Measurements from ENCODE around the gene SRSF8. TPM values are rescaled to one million over a fixed set of nuclear protein-coding genes. Genes with fewer than 3 reads are reported as not detected.

The SRSF8 gene
- total and polyA plus RNA-seq, 9 of the 15 experiments (the other 6 are each of a cell fraction or from before 2014, with no cell fraction given): 18.0 to 53.4 (median 27.9) TPM

DNA sequence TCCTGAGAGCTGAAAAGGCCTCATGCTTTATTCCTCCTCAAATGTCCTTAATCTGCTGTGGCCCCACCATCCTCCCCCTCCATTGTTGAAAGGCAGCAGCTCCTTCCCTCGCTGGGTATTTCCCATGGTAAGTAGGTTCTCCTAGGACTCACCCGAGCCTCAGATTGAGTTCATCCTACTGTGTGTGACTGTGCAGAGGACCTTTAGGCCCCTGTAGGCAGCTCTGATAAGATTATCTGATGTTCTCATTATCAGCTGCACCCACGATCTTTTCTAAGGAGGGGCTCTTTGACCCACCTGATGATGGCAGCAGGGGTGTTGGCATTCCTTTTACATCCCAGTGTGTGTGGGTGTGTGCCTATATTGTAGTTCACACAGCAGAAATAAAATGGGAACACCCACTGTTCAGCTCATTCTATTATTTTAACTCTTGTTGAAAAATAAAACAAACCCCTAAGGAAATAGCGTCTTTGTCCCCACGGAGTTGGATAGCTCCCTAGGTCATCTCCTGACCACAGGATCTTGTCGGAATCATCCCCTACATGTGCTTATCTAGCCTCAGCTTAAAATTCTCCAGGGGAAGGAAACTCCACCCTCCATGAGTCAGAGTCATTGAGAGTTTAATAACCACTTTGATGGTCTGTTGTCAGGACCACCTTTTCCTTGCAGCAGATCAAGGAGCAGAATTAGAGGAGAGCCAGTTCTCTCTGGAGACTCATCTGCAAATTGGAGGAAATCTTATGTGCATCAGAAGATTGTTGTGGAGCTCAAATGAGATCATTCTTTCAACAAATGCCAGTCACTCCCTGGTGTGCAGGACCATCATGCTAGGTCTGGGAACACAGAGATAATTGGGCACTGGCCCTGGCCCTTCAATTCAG, 42.2 kb downstream of the SRSF8 start (continued):
- TF ChIP-seq STAT5B (CRISPR knock-in tag; IDR thresholded peaks at IDR 0.05) (no peak), KLF1 (tag; IDR thresholded peaks at IDR 0.05) (no peak; the same call in 1 of the 2 replicates), L3MBTL2 (IDR thresholded peaks at IDR 0.05) (peak; percentile 42; the same call in 1 of the 2 replicates), ZNF444 (CRISPR knock-in tag; IDR thresholded peaks at IDR 0.05) (no peak), TCF3 (CRISPR knock-in tag; IDR thresholded peaks at IDR 0.05) (peak; percentile 93), SMARCC2 (IDR thresholded peaks at IDR 0.05; ENCODE audit: low read depth) (peak; percentile 94), FOXA1 (IDR thresholded peaks at IDR 0.05; ENCODE audit: borderline replicate concordance) (no peak), POLR3G (IDR thresholded peaks at IDR 0.05; ENCODE audit: extremely low read depth, insufficient read length, insufficient replicate concordance) (no peak), ZNF23 (CRISPR knock-in tag; IDR thresholded peaks at IDR 0.05) (no peak), TEAD2 (tag; IDR thresholded peaks at IDR 0.05) (no peak), NONO (IDR thresholded peaks at IDR 0.05; ENCODE audit: low read depth in 2 of 2, low read length in 1 of 2) (0 out of 4 replicates have a peak, but pooled peaks of 1 of the 2 experiments have one; percentile 26), GATA2 (CRISPR knock-in tag; IDR thresholded peaks at IDR 0.05) (peak; percentile 81)
- TF ChIP-seq, protein P1, sequence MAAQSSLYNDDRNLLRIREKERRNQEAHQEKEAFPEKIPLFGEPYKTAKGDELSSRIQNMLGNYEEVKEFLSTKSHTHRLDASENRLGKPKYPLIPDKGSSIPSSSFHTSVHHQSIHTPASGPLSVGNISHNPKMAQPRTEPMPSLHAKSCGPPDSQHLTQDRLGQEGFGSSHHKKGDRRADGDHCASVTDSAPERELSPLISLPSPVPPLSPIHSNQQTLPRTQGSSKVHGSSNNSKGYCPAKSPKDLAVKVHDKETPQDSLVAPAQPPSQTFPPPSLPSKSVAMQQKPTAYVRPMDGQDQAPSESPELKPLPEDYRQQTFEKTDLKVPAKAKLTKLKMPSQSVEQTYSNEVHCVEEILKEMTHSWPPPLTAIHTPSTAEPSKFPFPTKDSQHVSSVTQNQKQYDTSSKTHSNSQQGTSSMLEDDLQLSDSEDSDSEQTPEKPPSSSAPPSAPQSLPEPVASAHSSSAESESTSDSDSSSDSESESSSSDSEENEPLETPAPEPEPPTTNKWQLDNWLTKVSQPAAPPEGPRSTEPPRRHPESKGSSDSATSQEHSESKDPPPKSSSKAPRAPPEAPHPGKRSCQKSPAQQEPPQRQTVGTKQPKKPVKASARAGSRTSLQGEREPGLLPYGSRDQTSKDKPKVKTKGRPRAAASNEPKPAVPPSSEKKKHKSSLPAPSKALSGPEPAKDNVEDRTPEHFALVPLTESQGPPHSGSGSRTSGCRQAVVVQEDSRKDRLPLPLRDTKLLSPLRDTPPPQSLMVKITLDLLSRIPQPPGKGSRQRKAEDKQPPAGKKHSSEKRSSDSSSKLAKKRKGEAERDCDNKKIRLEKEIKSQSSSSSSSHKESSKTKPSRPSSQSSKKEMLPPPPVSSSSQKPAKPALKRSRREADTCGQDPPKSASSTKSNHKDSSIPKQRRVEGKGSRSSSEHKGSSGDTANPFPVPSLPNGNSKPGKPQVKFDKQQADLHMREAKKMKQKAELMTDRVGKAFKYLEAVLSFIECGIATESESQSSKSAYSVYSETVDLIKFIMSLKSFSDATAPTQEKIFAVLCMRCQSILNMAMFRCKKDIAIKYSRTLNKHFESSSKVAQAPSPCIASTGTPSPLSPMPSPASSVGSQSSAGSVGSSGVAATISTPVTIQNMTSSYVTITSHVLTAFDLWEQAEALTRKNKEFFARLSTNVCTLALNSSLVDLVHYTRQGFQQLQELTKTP (IDR thresholded peaks at IDR 0.05; ENCODE audit: low read depth in 1 of 2, partially characterized antibody in 2 of 2): peak in 1 of 2 experiments; percentile 40
- TF ChIP-seq, protein P2, sequence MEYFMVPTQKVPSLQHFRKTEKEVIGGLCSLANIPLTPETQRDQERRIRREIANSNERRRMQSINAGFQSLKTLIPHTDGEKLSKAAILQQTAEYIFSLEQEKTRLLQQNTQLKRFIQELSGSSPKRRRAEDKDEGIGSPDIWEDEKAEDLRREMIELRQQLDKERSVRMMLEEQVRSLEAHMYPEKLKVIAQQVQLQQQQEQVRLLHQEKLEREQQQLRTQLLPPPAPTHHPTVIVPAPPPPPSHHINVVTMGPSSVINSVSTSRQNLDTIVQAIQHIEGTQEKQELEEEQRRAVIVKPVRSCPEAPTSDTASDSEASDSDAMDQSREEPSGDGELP (CRISPR knock-in tag; IDR thresholded peaks at IDR 0.05; ENCODE audit: borderline replicate concordance): no peak; the same call in 1 of the 2 replicates
- TF ChIP-seq, protein P3, sequence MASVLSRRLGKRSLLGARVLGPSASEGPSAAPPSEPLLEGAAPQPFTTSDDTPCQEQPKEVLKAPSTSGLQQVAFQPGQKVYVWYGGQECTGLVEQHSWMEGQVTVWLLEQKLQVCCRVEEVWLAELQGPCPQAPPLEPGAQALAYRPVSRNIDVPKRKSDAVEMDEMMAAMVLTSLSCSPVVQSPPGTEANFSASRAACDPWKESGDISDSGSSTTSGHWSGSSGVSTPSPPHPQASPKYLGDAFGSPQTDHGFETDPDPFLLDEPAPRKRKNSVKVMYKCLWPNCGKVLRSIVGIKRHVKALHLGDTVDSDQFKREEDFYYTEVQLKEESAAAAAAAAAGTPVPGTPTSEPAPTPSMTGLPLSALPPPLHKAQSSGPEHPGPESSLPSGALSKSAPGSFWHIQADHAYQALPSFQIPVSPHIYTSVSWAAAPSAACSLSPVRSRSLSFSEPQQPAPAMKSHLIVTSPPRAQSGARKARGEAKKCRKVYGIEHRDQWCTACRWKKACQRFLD (CRISPR knock-in tag; IDR thresholded peaks at IDR 0.05): 0 out of 2 replicates have a peak, but pooled peaks have one; percentile 48
- TF ChIP-seq, protein P4, sequence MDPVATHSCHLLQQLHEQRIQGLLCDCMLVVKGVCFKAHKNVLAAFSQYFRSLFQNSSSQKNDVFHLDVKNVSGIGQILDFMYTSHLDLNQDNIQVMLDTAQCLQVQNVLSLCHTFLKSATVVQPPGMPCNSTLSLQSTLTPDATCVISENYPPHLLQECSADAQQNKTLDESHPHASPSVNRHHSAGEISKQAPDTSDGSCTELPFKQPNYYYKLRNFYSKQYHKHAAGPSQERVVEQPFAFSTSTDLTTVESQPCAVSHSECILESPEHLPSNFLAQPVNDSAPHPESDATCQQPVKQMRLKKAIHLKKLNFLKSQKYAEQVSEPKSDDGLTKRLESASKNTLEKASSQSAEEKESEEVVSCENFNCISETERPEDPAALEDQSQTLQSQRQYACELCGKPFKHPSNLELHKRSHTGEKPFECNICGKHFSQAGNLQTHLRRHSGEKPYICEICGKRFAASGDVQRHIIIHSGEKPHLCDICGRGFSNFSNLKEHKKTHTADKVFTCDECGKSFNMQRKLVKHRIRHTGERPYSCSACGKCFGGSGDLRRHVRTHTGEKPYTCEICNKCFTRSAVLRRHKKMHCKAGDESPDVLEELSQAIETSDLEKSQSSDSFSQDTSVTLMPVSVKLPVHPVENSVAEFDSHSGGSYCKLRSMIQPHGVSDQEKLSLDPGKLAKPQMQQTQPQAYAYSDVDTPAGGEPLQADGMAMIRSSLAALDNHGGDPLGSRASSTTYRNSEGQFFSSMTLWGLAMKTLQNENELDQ (CRISPR knock-in tag; IDR thresholded peaks at IDR 0.05; ENCODE audit: borderline replicate concordance): no peak
